Medulla oblongata (tissue), 1 donor: Measurements from ENCODE around the gene FRMD4B.

ENCODE experiments used
- DNase-seq: peaks from one replicate; pipeline ENCODE4 v3.0.0-alpha.2; 2015; ENCODE audit errors: extremely low spot score

The FRMD4B gene

DNA sequence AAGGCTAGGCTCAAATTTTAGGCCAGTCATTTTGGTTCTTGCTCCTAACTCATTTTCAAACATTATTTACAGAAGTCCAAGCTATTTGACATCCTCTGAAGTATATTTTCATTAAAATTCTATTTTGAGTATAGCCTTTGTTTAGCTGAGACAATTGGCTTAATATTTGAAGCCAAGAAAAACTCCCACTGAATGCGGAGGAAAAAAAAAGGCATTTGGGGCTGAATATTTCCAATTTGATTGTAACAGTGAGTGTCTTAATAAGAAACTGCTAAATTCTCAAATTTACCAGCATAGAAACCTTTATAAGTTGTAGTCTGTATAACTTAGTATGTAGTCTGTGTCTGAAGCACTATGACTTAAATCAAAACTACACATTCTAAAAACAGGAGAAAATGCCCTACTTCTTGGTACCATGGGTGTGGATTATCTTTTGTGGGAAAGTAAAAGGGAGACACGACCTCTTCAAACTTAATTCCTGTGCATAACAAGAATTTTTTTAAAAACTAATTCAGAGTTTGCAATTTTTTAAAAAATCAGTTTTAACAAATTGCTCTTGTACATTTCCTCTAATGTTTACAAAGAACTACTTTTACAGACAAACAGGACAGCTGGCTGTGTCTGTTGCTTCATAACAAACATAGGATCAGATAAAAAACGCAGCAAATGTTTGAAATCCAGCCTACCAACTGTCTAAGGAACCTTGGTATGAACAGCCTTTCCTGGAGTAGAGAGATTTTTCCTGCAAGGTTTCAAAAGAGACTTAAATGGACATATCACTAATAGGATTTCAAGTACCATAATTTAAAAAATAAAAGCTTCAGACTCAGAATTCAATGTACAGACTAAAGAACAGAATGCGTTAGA is 210.8 kb downstream of the FRMD4B start:
- peak; percentile 50 for DNase-seq

DNA sequence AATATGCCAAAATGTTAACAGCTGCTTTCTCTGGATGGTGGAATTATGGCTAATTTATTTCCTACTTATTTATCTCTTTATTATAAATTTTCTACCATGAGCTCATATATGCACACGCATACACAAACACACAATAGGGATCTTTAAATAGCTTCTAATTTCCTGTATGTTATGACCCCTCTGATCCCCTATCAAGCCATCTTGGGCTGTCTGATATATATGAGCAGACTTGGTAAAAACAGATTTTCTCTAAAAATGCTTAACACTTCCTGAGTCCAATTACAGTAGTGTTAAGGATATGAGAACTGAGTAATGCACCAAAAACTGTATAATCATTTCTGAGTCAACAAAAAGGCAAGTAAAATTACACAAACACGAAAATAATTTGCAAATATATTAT is 211.4 kb downstream of the FRMD4B start:
- DNase-seq: no peak

DNA sequence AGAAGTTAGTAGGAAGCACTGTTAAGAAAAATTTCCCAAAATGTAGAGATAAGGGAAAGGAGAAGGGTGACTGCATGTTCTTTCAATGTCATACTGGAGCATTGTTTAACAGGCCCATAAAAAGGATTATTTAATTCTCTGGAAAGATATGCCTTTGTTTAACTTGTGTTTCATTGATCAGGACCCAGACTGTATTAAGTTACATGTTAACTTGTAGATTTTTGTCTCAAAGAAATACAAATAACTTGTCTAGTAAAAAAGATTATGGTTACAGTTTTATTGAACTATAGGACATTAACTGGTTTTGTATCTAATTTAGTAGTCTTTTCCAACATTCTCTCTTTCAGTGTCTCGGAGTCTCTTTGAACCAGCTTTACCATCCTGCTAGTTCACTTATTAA is 213.8 kb downstream of the FRMD4B start:
- DNase-seq: no peak

DNA sequence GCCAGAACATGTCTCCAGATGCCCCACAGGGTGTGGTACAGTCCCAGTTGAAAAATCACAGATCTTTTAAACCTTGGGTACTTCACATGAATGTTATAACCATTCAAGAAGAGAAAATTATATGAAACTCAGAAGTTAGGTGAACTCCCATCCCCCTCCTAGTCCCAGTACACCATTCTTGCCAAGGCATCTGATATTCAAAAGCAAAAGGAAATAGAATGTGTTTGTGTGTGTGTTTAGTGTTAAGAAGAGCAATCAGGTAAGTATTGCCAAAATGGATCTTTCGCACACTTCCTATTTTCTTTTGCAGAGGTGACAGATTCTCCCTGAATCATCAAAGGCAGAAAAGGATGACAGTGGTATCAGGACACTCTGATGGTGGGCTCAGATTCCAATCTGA is 219.4 kb downstream of the FRMD4B start:
- no peak for DNase-seq

DNA sequence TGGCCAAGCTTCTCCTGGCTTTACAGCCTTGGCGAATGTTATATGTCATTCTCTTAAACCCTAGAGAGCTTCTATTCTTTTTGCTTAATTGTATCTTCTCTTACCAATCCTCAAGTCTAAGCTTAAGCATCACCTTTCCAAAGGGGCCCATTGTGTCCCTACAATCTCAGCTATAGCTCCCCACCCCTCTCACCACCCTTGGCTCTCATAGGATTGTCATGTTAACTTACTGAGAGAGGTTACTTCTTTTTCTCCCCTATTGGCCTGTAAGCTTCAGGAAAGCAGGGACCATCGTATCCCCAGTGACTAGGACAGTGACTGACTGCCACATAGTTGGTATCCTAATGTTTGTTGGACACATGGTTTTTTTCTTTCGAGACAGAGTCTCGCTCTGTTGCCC is 220.1 kb downstream of the FRMD4B start:
- DNase-seq: no peak

DNA sequence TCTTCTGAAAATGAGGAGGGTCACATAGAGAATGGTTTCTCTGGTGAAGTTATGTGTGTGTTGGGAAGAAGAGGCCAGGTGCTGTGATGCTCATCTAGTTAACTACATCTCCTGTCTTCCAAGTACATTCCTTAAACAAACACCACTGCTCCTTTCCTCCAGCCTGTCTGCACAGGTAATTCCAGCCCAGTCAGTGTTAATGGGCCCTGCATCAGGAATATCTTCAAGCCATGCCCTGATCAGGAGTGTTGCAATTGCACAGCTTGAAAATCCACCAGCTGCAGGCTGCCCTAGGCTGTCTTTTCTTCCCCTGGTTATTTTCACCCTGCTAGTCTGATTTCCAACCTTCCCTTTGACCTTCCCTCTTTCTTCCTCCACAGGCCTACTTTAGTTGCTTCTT is 221.6 kb downstream of the FRMD4B start:
- DNase-seq: no peak

DNA sequence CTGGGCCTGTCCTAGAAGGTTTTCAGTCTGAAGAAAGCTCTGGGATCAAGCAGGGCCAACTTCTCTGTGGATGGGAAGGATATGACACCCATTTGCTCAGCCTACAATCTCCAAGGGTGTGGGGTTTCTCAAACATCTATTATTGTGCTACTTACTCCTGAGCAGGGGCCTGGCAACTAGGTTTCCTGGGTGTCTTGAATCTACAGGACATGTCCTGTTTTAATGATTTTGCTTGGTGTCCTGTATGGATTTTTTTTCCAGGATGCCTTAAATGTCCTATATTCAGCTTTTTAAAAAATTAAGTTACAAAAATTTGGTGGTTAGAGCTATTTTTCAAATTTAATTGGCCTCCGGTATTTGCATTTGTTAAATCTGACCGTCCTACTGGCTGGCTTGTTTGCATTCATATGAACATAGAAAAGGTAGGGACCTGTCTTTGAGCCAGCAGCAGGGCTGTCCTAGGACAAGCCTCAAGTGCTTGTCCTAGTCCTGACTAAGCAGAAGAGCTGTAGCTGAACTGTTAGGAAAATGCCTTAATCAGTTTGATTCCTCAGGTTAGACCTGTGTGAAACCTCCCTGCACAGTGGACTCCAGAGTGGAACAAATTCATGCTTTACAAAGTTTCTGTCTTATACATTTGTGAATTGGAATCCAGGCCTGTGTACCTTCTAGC is 223.4 kb downstream of the FRMD4B start:
- DNase-seq: no peak

DNA sequence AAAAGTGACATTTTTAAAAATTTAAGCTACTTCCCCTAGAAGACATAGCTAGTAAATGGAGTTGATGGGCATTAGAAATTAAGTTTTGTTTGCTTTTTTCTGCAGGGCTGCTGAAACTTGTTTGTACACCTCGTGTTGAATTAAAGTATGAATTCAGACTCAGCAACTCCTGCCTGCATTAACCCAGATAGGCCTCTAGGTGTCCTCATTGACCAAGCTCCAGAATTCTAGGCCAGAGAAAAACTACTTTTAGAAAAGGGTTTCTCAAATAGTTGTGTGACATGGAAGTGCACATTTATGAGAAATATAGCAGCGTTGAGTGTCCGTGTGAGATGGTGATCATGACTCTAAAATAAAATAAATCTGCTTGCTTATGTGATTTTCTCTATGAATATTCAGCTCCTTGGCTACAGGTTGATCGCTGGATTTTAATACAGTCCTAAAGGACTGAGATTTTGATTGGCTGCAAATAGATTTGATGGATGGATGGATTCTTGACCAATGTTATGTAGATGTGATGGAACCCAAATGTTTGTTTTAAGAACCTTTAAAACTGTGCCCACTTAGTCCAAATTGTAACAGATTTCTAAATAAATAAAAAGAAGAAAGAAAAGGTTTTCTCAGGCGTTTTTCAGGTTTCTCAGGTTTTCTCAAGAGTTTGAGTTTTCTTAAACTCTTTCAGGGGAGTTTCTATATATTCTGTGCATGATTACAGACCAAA is 224.1 kb downstream of the FRMD4B start:
- peak; percentile 79 for DNase-seq

DNA sequence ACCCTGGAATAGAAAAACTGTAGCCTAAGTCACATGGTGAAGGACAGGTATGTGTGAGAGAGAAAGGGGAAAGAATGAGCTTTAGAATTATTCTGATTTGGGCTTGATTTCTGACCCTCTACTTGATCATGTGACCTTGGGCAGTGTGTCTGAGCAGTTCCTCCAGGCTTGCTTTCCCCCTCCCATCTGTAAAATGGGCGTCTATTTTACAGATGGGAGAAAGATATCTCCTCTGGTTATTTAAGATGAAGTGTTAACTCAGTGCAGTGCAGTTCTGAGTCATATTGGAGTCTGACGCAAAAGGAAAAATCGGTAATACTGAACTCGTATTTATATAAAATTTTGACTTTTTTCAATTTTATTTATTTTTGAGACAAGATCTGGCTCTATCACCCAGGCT is 225.4 kb downstream of the FRMD4B start:
- DNase-seq: no peak

DNA sequence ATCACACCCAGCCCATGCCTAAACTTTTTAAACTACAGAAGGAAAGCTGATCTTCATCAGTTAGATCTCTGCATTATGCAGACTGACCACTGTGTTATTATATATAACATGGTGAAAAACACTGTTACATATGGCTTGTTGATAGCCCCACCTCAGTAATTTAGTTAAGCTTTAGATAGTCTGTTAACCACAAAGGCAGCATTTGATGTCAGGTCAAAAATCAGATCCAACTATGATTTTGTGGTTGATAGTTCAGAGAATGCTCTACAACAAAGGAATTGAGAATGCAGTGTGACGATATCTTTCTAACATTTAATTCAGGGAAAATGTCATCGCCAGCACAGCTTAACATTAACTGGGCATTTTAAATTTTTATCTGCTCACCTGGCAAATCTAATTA is 225.8 kb downstream of the FRMD4B start:
- DNase-seq: no peak

DNA sequence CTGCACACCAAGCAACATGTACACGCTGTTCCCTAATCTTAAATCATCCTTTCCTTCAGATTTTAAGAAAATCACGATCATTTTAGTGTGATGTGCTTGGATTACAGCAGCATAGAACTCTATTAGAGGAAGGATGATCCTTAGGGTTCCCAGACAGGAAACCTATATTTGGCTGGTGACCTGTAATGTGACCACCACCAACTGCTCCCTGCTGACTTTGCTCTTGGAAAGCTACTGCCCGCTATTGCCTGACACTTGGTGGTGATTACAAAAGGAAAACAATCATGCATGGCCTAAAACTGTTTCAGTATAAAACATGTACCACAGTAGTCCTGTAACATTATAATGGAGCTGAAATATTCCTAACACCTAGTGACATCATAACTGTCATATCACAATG is 236.3 kb downstream of the FRMD4B start:
- DNase-seq: no peak

DNA sequence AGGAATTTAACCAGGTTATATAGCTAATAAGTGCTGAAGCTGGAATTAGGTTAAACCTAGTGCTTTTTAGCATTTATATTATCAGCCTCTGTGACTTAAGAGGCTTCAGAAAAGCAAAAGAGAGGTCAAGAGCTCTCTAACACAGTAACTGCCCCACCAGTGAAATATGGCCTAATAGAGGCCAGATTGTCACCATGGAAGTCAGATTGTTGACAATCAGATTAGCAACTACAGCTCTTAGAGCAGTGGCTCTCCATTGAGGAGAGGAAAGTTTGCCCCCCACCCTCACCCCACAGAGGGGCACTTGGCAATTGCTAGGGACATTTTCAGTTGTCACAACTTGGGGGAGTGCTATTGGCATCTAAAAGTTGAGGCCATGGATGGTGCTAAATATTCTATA is 240.2 kb downstream of the FRMD4B start:
- DNase-seq: no peak

DNA sequence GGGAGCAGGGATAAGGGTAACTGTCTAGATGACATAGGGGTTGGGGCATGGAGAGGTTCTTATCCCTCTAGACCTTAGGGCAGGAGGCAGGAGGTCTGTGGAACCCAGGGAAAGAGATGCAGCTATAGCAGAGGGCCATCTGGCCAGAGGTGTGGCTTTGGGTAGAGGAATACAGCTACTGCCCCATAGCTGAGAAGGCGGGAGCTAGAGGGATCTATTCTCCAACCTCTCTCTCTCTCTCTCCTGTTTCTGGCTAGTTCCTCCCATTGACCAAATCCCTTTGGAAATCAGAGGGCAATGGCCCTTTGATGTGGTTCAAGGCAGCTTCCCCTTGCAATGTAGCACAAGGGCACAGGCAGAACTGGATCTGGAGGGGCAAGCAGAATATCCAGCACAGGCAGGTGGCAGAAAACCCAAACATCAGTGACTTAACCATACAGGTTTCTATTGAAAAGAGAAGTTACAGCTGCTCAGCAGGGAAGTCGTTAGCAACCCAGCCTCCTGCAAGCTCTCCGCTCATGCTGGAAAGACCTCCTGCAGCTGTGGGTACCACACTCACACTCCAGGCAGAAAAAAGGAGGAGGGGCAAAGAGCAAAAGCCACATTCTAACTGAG is 241.2 kb downstream of the FRMD4B start:
- no peak for DNase-seq

DNA sequence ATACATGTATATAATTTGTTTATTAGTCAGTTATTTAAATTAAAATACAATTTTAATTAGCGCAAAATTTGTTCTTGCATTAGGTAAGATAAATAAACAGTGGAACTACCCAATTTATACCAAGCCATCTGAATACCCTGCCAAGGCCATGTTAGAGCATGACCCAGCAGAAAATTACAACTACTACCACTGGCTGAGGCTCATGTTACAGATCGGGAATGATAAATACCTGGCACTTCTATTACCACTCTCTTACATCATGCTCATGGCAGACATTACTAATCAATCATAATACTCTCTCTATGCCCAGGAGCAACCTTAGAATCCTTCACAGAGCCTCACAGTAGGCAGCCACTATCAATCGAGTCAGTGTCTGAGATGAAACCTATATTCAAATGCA is 242.3 kb downstream of the FRMD4B start:
- DNase-seq: no peak

DNA sequence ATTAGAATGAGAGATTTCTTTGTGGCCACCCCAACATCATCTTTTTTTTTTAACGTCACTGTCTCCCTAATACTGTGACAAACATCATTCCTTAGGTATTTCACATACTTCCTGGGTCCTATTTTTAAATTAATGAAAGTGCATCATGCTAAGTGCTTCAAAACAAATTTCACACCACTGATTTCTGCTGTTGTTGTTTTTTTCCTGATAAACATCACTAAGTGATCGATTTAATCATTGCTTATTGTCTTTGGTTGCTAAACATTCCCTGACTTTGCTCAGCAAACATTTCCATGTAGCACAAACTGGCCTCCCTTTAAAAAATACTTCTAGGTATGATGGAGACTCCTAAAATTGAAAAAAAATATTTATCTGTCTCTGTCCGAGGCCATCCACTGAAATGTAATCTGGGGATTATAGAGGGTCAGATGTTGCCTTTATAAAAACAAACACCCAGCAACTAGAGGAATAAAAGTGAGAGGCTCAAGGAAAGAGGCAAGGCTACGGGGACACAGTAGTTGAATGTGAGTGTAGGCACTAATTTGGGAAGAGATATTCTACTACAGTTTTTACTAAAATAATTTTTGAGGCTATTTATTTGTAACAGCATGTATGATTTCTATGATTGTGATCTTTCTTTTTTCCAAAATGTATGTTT is 243.0 kb downstream of the FRMD4B start:
- no peak for DNase-seq

DNA sequence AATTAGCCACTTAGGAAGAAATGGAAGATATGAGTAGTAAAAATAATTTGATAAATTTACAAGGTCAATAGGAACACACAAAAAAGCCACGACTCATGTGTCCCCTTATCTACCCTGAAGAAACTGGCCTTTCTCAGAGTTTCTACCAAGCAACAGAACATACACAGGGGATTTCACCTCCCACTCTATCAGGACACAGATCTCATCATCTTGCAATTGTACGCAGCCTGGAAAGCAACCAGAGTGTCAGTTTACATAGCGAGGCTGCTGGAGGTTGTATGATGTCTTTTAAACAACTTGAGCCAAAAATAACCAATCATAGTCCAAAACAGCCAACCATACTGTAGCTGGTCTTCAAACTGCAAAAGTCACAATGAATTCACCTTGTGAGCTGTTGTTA is 243.8 kb downstream of the FRMD4B start:
- DNase-seq: no peak

DNA sequence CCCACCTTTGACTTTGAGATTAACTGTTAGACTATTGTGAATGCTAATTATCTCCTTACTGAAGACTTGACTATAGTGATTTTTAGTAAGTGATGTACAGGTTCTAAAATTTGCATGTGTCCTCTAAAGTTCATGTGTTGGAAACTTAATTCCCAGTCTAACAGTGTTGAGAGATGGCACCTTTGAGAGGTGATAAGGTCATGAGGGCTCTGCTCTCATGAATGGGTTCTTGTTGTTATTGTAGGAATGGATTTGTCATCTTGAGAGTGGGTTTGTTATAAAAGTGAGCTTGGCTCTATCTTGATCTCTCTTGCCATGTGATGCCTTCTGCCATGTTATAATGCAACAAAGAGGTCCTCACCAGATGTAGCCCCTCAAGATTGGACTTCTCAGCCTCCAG is 244.6 kb downstream of the FRMD4B start:
- DNase-seq: no peak

DNA sequence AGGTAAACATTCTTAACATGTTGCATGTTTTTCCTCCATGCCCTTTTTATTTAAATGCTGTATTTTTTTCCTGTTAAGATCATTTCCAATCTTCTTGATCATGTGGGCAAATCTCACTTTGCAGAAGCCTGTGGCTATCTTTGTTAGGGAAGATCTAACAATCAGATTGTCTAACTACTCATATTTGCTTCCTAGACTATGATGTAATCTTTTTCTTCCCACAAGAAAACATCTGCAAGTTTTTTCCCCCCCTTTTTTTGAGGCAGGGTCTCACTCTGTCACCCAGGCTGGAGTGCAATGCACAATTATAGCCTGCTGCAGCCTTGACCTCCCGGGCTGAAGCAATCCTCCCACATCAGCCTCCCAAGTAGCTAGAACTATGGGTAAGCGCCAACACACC is 248.5 kb downstream of the FRMD4B start:
- DNase-seq: no peak

DNA sequence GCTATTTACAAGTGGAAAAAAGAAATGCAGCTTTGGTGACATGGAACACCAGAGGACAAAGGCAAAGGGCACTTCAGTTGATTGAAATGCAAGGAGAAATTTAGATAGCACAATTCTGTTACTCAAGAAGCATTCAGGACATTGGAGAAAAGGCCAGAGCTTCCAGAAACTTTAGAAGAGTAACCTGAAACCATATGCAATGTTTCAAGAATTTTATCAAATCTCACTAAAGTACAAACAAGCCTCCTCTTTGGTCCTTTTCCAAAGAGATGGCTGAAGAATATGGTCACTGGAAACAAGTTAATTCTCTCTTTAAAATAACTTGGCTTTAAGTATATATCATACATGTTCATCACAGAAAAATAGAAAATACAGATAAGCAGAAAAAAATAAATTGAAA is 248.9 kb downstream of the FRMD4B start:
- no peak for DNase-seq

DNA sequence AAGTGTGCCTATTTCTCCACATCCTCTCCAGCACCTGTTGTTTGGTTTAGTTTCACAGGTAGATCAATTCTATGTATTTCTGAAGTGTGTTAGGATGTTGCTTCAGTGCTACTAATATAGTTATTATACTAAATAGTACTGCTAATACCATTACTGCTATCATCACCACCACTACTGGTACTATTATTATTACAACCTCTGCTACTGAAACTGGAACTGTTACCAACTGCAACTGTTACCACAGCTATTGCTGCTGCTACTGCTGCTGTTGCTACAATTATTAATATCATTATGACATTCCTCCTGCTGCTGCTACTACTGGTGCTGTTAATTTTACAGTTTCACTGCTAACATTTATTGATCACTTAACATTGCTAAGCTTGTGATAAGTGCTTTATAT is 255.2 kb downstream of the FRMD4B start:
- DNase-seq: no peak

DNA sequence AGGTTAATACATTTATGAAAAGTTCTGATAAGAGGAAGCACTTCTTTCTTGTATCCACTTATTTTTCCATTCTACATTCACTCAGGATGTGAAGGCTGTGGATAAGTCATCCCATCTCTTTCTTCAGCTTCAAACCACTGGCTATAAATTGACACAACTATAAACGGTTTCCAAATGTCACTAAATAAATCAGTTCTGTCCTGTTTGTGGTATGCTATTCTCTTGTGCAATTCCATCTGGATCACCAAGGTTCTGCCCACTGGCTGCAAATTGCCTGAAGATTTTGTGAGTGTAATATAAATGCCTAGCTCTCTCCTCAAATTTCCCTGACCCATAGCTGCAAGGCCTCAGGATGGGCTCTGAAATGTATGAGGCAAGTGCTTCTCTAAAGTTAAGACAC is 256.4 kb downstream of the FRMD4B start:
- DNase-seq: no peak

DNA sequence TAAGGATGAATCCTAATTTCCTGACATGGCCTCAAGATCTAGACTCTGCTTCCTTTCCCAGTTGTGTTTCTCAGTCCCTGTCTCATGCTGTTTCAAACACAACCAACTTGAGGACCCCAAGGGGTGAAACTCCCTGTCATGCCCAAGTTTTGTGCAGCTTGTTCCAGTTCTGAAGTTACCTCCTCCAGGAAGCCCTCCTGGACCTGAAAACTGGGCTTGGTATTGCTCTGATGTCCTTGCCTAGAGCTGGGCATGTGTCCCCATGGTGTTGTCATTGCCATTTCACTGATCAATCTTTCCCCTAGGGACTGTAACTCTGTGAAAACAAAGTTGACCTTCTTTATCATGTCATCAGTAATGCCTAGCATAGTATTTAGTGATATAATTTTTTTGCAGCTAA is 257.4 kb downstream of the FRMD4B start:
- no peak for DNase-seq
